Activated T-cell treated with anti-CD3 and anti-CD28 coated beads, Interleukin-2, amount 50 U/mL, for 48 hours (primary cell): ENCODE measurements around the gene ZNF428.
A peak's percentile ranks its signal among the peaks of the same experiment; 100 is the strongest.
"Not testable (repeated sequence)": the region's sequence is repeated elsewhere in the genome, so short reads cannot be mapped to it uniquely, and the experiment has no call there.

Experiments used
- DNase-seq, 2 experiments: peaks; one replicate each; pipeline ENCODE4 v3.0.0-alpha.2; 2020

The ZNF428 gene

GRCh38 chr19:43619262-43620060 is at the start of gene ZNF428:
Gene ZNF428 (minus strand): TSS chr19:43619629. CDS start chr19:43614304, 5,325 bp downstream.
- DNase-seq = peak; percentile 90 to 92

- DNase-seq = peak; percentile 97
Measured at GRCh38 chr19:43668406-43669109, 49.1 kb upstream of the ZNF428 start.

- DNase-seq = peak in 1 of 2 experiments; percentile 21
Measured at GRCh38 chr19:43667876-43668405, 48.5 kb upstream of the ZNF428 start.

GRCh38 chr19:43667126-43667875 is 47.9 kb upstream of the ZNF428 start:
- DNase-seq = no peak

- peak in 1 of 2 experiments; percentile 23 for DNase-seq
Measured at GRCh38 chr19:43664018-43664417, 44.6 kb upstream of the ZNF428 start.

- DNase-seq = no peak
Measured at GRCh38 chr19:43662487-43662886, 43.1 kb upstream of the ZNF428 start.

- no peak for DNase-seq
Measured at GRCh38 chr19:43660971-43661360, 41.5 kb upstream of the ZNF428 start.

GRCh38 chr19:43660301-43660970 is 41.0 kb upstream of the ZNF428 start:
- no peak for DNase-seq

- DNase-seq = no peak
Measured at GRCh38 chr19:43658494-43658893, 39.1 kb upstream of the ZNF428 start.

- no peak for DNase-seq
Measured at GRCh38 chr19:43658001-43658400, 38.6 kb upstream of the ZNF428 start.

- DNase-seq = no peak
Measured at GRCh38 chr19:43656436-43656835, 37.0 kb upstream of the ZNF428 start.

GRCh38 chr19:43652546-43652874 is 33.1 kb upstream of the ZNF428 start:
- no peak for DNase-seq

GRCh38 chr19:43651758-43652545 is 32.5 kb upstream of the ZNF428 start:
- DNase-seq = peak; percentile 65 to 68

GRCh38 chr19:43650276-43650675 is 30.8 kb upstream of the ZNF428 start:
- DNase-seq = not testable (repeated sequence)

- no peak for DNase-seq
Measured at GRCh38 chr19:43649514-43649913, 30.1 kb upstream of the ZNF428 start.

GRCh38 chr19:43648633-43649032 is 29.2 kb upstream of the ZNF428 start:
- DNase-seq = no peak

- no peak for DNase-seq
Measured at GRCh38 chr19:43644181-43644580, 24.8 kb upstream of the ZNF428 start.

GRCh38 chr19:43643326-43643725 is 23.9 kb upstream of the ZNF428 start:
- DNase-seq = no peak

GRCh38 chr19:43642531-43642930 is 23.1 kb upstream of the ZNF428 start:
- no peak for DNase-seq

- DNase-seq = no peak
Measured at GRCh38 chr19:43641333-43641732, 21.9 kb upstream of the ZNF428 start.

GRCh38 chr19:43640424-43640757 is 21.0 kb upstream of the ZNF428 start:
- no peak for DNase-seq
